HG03139 (cell line): ENCODE data around the gene ATL2.
"Not testable (repeated sequence)": the region's sequence is repeated elsewhere in the genome, so short reads cannot be mapped to it uniquely, and the experiment has no call there.

ENCODE experiments used
- ATAC-seq: cut with Tn5 transposase; IDR thresholded peaks from one replicate; pipeline ENCODE4 v1.9.1; 2021; ENCODE audit not compliant: unreplicated experiment

ATL2 gene

DNA sequence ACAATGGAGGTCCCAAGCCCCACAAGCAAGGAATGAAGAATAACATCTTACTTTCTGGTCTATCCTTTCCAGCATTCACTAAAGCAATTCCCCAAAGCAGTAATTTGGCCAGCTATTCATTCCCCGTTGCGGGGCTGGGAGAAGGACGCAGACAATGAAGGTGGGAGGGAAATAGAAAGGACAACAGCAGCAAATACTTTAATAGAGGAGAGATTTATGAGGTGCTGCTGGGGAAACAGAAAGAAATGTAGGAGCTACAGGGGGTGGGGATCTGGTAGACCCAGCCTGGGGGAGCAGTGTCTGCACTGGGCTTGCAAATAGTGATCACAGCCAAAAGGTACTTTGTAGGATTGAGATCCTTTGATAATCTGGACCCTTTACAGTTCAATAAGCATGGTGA lies 13.9 kb upstream of the ATL2 start:
- no peak for ATAC-seq

DNA sequence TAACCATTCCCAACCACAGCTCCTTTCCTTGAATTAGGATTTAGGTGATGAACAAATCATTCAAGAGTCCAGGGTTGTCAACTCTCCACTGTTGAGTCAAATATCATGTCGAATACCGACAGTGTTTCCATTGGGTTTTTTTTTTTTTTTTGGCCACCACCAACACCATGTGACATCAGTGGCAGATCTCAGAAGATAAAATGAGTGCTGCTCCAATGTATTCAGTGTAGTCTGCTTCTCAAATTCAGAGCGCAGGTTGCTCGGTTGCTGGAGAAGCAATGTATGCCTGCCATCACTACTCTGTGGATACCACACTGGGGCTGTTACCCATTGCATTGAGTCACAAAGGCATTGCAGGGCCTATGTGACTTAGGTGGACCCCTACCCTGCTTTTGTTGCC lies 10.8 kb upstream of the ATL2 start:
- ATAC-seq: no peak

DNA sequence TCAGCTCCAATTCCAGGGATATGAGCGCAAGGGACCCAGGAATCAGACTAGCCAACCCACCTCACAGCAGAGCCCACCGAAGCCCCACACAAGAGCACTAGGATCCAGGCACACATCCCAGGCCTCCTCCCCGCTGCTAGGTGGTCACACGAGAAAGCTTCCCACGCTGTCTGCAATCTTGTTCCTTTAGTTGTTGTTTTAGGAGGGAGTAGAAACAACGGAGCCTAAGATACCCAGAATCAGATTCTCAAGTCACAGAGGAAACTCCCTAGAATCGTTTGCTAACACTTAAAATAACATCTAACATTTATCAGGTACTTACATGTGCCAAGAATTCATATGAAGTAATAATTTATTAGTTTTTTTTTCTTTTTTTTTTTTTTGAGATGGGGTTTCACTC lies 9.7 kb upstream of the ATL2 start:
- ATAC-seq: no peak

DNA sequence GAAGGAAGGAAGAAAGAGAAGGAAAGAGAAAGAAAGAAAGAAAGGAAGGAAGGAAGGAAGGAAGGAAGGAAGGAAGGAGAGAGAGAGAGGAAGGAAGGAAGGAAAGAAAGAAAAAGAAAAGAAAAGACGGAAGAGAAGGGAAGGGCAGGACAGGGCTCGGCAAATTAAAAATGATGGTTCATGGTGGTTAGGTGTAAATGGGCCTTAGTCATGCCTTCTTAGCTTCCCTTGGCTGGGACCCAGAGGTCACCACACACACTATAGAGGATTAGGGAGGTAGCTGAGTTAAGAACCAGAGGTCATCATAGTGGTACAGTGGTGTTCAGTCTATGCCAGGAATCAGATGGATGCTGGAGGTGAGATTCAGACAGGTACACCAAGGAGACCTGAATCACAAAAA lies 9.3 kb upstream of the ATL2 start:
- ATAC-seq: no peak

DNA sequence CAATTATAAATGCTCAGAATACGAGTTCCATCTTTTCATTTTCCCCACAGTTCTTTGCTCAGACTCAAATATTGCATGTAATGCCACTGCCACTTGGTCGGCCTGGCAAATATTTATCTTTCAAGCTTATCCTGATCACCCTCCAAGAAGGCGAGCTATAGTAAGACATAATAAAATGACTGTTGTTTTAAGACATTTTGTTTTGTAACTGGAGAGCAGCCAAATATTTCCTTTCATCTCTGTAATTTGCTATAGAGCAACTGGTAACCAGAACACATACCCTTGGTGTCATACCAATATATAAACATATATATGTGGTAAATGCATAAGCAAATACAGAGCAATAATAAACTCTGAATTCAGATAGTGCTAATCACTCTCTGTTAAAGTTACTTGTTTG lies 7.3 kb upstream of the ATL2 start:
- no peak for ATAC-seq

DNA sequence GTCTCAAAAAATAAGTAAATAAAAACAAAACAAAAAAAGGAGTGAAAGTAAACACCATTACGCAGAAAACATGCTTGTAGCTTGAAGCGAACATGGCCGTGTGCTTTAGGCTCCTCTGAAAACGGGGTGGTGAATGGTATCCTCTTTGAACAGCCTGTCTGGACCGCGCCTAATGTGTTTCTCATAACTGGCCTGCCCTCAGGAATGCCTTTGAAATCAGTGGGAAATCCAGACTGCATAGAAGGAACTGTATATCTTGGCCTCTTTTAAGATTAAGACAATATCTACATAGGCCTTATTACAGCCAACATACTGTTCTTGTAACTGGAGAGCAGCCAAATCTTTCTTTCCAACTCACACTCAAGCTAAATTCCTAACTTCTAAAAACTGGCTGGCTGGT lies 6.7 kb upstream of the ATL2 start:
- ATAC-seq: not testable (repeated sequence)

DNA sequence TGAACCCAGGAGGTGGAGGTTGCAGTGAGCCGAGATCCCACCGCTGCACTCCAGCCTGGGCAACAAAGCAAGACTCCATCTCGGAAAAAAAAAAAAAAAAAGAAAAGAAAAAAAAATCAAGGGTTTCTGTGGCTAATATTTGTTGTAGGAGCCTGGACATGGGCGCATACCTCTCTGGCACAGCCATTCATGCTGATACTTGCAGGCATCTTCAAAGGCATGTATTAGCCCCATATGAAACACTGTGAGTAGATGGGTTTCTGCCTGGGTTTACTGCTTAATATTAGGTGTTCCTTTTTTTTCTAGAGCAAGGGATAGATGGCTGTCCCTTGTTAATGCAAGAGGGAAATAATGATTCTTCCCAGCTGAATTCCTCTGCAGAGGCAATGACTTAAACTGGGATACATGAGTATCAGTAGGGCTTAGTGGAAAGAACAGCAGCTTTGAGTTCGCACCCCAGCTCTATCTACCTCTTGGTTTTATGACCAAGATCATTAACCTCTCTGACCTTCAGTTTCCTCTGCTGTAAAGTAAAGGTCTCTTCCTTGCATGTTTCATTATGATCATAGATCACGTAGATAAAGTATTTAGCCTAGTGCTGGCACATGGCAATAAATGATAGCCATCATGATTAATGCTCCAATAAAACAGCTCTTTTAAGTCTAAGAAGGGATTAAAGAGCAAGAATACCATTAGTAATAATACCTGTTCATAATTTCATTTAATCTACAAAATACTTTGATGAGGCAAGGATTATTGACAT lies 4.5 kb upstream of the ATL2 start:
- ATAC-seq: no peak

DNA sequence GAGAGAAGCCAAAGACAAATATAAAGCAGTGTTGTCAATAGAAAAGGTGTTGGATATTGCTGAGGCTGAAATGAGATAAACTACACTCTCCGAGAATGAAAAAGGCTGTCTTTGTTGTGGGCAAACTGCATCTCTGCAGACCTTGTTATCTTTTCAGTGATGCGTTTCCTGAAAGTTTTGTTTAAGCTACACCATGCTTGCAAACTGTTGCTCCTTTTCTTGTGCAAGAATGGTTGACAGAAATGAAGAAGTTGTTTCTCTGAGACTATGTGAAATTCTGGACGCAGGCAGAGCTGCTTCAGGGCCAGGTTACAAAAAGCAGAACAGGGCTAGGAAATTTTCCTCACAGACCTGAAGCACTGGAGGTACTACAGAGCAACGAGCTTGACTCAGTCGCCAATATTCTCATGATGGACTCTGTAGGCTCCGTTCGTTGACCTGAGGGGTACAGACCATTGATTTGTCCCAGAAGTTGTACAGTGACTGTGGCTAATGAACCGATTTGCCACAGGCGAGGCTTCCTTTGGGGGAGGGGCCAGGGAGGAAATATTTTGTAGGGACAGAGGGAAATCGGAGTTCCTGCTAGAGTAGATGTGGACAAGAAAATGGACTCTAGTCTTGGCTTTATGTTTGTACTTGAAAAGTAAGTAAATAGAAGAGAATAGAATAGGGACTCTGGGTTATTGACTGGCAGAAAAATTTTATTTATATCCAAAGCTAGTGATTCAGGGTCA lies 3.5 kb upstream of the ATL2 start:
- no peak for ATAC-seq

DNA sequence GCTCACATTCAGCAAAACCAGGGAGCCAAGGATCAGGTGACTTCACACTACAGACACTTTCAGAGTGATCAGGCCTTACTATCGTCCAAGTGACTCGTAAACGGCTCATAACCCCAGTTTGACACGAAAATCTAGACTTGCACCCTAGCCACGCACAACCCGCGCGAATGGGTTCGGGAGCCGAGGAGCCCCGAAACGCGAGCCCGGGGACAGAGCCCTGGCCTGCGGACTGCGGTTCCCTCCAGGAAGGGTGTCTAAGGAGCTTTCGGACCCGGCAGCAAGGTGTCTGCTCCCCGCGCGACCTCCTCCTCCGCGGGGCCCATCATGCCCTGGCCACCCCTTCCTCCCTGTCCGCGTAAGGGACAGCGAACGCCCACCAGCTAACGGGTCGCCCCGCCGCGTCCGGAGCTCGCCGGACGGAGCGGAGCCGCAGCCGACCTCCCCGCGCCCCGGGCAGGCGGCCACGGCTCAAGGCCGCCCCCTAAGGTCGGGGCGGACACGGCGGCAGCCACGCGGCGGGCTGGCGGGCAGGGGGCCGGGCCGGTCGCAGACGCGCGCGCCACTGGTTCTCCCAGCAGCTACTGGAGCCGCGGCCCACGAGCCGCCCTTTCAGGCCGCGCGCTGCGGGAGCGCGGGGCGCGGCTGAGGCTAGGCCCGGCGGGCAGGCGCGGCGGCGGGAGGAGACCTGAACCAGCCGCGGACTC lies 575 bp downstream of the ATL2 start:
- peak; percentile 66 for ATAC-seq

DNA sequence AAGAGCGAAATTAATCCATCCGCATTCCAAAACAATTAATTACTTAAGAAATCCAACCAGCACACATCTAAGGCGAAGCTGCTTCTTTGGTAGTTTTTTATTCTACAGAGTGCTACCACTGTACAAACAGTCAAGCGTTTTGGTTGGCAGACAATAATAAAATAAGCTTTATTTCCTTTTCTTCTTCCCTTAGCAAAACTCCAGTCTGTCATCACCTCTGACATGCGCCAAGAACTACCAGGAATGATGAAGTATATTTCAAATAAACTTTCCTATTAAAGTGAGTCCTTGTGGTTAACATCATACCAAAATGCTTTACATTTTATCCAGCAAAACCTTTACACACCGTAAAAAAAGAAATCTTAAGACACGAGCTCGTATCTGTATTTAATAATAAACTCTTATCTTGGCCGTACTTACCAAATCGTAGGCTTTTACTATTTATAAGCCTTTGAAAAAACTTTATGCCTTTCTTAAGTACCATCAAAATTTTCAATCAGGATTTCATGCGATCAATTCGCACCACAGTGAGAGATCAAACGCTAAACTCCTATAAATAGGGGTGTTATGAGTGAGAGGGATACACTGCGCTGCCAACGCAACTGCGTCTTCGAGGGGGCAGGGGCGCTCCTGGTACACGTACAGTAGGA lies 1.3 kb downstream of the ATL2 start:
- ATAC-seq: no peak

DNA sequence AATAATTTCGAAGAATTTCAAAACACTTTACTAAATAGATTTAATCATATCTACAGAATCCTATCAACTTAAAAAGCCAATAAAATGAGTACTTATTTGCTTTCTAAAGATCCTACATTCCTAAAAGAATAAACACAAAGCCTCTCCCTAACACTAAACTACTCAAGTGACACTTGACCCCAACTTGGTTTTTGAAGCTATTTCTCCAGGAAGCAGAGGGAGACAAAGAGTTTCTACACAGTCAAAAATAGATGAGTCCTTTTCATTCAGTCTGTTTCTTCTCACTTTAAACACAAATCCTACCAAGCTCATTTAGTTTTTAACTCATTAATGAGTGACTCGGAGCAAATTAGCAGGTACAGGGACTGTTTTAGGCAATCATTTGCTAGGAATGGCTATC lies 2.1 kb downstream of the ATL2 start:
- no peak for ATAC-seq

DNA sequence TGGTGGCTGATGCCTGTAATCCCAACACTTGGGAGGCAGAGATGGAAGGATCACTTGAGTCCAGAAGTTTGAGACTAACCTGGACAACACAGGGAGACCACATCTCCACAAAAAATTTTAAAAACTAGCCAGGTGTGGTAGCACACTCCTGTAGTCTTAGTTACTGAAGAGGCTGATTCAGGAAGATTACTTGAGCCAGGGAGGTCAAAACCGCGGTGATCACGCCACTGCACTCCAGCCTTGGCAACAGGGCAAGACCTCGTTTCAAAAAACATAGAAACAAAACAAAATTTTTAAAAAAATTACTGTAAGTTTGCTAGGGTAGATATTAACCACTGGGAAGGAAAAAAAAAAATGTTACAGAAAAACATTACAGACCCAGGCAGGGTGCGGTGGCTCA lies 5.8 kb downstream of the ATL2 start:
- no peak for ATAC-seq

DNA sequence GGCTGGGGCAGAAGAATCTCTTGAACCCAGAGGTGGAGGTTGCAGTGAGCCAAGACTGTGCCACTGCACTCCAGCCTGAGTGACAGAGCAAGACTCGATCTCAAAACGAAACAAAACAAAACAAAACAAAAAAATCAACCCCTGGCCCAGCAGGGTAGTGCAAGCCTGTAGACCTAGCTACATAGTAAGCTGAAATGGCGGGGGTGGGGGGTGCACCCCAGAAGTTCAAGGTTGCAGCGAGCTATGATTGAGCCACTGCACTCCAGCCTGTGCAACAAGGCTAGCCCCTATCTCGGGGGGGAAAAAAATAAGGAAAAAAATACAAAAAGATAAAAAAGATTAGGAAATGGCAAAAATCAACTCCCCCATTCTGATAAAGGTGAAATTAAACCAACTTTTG lies 6.4 kb downstream of the ATL2 start:
- no peak for ATAC-seq

DNA sequence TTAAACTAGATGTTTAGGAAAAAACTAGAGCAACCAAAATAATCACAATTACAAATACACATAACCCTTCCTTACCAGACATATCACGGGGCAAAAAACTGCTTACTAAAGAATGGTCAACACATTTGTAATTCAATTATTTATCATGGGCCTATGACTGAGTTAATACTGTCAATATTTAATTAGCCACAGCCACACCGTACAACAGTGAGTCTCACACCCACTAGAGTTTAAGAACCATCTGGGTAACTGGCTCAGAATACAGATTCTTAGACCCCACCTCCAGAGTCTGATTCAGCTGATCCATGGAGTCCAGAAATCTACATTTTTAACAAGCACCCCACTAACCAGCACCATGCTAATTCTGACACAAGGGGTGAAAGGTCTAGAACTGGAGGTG lies 14.8 kb downstream of the ATL2 start:
- no peak for ATAC-seq

DNA sequence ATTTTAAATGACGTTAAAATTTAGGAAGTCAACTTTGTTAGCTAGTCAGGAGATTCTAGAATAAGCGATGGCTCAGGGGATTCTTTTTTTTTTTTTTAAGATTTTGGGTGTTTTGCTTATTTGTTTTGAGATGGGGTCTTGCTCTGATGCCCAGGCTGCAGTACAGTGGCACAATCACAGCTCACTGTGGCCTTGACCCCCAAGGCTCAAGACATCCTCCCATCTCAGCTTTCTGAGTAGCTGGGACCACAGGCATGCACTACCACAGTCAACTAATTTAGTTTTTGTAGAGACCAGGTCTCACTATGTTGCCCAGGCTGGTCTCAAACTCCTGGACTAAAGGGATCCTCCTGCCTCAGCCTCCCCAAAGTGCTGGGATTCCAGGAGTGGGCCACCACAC lies 16.9 kb downstream of the ATL2 start:
- ATAC-seq: no peak

DNA sequence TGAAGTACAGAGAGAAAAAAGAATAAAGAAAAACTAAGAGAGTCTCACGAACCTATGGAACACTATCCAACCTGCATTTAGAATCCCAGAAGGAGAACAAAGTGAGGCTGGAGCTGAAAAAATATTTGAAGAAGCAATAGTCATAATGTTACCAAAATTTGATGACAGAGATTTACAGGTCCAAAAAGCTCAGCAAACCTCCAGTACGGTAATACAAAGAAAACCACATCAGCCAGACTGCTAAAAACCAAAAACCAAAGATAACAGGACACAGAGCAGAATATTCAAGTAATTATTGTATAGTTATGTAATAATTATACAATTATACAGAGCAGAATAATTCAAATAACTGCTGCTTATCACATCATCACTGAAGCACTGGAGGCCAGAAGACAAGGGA lies 23.7 kb downstream of the ATL2 start:
- ATAC-seq: no peak

DNA sequence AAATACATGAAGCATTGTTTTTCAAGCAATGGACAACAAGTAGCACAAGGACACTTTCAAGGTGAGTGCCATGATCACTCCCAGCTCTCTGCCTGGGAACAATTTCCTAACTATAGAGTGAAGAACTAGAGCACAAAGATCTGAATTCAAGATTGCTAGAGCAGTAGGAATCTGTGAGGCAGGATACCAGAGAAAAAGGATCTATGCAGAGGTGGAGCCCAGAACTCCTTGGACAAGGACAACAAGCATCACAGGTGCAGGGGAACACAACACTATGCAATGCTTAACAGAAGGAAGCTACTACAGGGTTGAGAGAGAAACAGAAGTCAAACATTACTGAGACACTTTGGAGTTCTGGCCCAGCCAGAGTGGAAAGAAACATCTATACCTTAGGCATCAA lies 24.7 kb downstream of the ATL2 start:
- no peak for ATAC-seq

DNA sequence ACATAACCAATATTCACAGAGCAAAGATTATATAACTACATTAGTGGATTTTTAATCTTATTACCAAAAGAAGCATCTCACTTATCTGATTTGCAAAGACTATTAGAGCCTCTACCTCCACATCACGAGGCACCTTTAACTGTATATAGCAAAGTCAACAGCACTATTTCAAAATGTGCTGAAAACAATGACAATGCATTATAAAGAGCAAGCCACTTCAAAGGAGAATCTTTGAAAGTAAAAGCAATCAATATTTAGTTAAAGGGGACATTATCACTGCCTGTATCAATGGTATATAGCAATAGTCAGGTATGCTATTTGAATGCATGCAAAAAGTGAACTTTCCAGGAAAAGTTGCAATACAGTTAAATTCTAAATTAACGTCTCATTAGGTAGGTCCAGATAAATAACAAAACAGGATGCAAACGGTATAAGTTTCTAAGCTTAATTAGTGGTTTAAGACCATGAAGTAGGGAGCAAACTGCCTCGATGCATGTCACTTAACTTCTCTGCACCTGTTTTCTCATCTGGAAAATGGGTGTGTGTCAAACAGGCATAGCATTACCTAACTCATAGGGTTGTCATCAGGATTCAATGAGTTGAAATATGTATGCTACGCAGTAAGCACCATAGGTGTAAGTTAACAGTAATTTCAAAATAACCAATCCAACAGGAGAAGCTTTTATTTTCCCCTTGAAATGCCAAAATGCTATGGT lies 31.6 kb downstream of the ATL2 start:
- ATAC-seq: no peak

DNA sequence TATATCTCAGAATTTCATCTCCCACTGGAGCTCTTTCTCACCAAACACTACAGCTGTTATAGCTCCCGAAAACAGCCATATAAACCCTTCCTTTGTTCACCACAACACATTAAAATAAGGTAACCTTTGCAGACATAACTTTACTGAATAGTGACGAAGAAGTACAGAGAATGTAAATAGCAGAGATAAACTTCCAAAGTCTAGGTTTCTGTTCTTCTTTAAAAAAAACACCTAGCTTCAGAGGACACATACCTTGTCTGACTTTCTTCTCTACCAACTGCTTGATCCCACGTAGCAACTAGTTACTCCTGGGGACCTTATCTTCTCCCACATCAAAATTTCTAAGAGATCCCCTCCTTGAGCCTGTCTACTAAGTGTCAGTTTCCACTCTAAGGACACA lies 32.3 kb downstream of the ATL2 start:
- ATAC-seq: no peak

DNA sequence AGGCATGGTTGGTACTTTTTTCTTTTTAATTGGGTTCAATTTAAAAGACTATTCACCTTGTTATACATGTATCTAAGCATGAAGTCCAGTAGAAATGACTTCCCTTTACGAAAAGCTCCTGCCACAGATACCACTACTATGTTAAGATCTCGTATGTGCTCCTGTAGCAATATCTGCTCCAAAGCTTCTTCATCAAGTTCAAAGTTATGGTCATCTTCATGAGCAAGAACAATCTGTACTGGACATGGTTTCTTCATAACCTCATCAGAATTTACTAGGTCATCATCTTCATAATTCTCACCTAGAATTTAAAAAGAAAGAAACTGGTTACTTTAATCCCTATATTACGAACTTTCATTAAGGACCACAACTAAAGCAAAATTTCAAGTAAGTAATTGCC lies 33.9 kb downstream of the ATL2 start:
- no peak for ATAC-seq

DNA sequence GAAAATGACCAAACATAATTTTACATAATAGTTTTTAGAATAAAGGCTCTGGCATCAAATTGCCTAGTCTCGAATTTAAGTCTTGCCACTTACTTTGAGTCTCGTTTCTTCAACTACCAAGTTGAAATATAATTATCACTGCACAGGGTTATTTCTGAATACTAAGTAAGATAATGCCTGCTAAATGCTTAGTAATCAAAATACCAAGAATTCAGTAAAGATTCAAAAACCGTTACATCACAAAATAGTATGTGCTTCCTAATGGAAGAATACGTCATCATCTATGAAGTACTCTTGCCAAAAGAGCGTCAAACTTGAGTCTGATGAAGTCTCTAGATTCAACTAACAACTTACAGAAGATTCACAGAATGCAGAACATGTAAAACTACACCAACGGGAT lies 40.5 kb downstream of the ATL2 start:
- ATAC-seq: no peak
